NT2/D1 (cell line): ENCODE data around the gene MOGAT3.
A peak's percentile ranks its signal among the peaks of the same experiment; 100 is the strongest.

Source experiments
- DNase-seq: peaks from one replicate; pipeline ENCODE4 v3.0.0-alpha.2; 2011; ENCODE audit warnings: low read depth, low spot score
- H3K27me3 ChIP-seq: 2 replicates; pipeline ENCODE4 v1.6.0; 2011; ENCODE audit warnings: mild to moderate bottlenecking; ENCODE audit not compliant: insufficient read length, insufficient read depth
- H3K36me3 ChIP-seq: 2 replicates; pipeline ENCODE4 v1.6.1; 2011; ENCODE audit warnings: mild to moderate bottlenecking, low read length, mixed read lengths; ENCODE audit not compliant: insufficient read depth, insufficient read length
- H3K4me1 ChIP-seq: 2 replicates; pipeline ENCODE4 v1.5.1; 2011; ENCODE audit not compliant: insufficient read depth, insufficient read length
- H3K4me3 ChIP-seq: 2 replicates; pipeline ENCODE4 v1.5.1; 2011; ENCODE audit warnings: low read depth; ENCODE audit not compliant: insufficient read length
- H3K9ac ChIP-seq: 2 replicates; pipeline ENCODE4 v1.6.0; 2011; ENCODE audit warnings: low read depth; ENCODE audit not compliant: insufficient read length
- H3K9me3 ChIP-seq: 2 replicates; pipeline ENCODE4 v1.5.1; 2011; ENCODE audit warnings: mild to moderate bottlenecking, low read length; ENCODE audit not compliant: insufficient read depth
- SUZ12 ChIP-seq: IDR thresholded peaks from 2 replicates; pipeline ENCODE4 v1.6.1; 2011; ENCODE audit not compliant: insufficient read length, insufficient read depth; ENCODE audit errors: extremely low read depth
- YY1 ChIP-seq: IDR thresholded peaks from 2 replicates; pipeline ENCODE4 v1.6.1; 2011; ENCODE audit not compliant: insufficient read length, insufficient read depth
- ZNF274 ChIP-seq: IDR thresholded peaks from 2 replicates; pipeline ENCODE4 v1.6.1; 2011; ENCODE audit warnings: mild to moderate bottlenecking, low read depth, low read length

The MOGAT3 gene

DNA sequence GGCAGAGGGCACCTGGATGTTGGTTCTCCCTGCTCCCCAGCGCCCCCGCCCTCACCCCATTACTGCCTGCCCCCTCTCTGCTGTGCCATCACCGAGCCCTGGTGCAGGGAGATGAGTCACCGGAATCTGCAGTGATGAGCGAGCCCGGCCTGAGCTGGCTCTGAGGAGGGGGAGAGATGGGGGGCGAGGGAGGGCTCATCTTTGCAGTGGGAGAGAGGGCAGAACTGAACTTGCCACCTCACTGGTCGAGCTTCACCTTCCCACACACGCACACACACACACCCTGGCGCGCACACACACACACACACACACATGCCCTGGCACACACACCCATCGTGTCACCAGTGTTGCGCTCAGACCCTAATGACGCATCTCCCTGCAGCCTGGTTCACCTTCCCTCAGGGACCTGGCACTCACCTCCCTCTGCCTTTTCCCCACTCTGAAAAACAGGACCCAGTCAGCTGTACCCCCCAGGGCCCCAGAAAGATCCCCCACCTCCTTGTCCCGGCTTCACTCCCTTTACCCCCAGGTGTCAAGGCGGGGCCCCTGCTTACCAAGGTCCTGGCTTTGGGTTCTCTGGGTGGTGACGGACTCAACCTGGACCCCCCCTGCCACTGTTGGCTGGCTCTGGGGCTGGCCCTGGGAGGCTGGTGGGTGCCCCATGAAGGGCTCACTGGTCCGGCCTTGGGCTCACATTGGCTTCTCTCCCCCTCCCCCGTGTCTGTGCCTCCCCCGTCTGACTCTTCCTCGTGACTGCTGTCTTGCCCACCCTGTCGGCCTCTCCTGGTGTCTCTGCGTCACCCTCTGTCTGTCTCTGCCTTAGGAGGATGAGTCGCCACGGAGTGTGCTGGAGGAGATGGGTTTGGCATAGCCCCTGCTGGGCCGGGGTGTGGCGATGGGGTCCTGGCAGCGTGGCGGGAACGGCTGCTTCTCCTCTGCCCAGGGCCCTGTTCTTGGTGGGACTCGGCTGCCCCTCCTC lies 40.9 kb downstream of the MOGAT3 start:
- peaks cover 16% of the 10 kb centered on the region for H3K4me1 ChIP-seq

GRCh38 chr7:101156866-101157589 lies 43.8 kb downstream of the MOGAT3 start:
- Histone ChIP-seq H3K9me3 (peaks cover 6% of the 10 kb centered on the region; the same call in 1 of the 2 replicates), H3K4me1 (peaks cover 13% of the 10 kb centered on the region), H3K36me3 (peaks cover 36% of the 10 kb centered on the region), H3K9ac (no peak overlapping the region), H3K27me3 (no peaks in the 10 kb centered on the region), H3K4me3 (no peak overlapping the region)
- TF ChIP-seq ZNF274 = no peak
- TF ChIP-seq SUZ12 = no peak
- no peak for TF ChIP-seq YY1
- DNase-seq = no peak

More for the DNA sequence above, 40.9 kb downstream of the MOGAT3 start:
- DNase-seq = no peak
- Histone ChIP-seq H3K27me3 (peaks cover 3% of the 10 kb centered on the region), H3K9ac (peak overlapping the region; percentile 42), H3K9me3 (no peaks in the 10 kb centered on the region), H3K4me3 (no peak overlapping the region), H3K36me3 (peaks cover 36% of the 10 kb centered on the region)
- no peak for TF ChIP-seq SUZ12
- TF ChIP-seq YY1 = no peak
- no peak for TF ChIP-seq ZNF274

DNA sequence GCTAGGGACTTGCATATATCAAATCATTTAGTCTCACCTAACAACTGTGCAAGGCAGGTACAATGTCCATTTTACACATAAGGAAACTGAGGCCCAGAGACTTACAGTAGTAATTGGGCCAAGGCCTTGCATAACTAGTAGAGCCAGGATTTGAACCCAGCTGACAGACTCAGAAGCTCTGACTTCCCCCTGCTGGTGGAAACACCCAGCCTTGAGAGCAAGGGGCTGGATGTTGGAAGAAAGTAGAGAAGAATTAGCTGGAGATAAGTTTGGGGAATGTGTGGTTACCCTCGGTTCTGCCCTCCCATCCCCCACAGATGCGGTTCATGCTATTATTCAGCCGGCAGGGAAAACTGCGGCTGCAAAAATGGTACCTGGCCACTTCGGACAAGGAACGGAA lies 44.6 kb downstream of the MOGAT3 start:
- Histone ChIP-seq H3K4me1 (peaks cover 12% of the 10 kb centered on the region), H3K9me3 (peaks cover 6% of the 10 kb centered on the region; the same call in 1 of the 2 replicates), H3K27me3 (no peaks in the 10 kb centered on the region), H3K4me3 (no peak overlapping the region), H3K36me3 (peaks cover 36% of the 10 kb centered on the region), H3K9ac (peak overlapping the region; percentile 32)
- TF ChIP-seq SUZ12 (no peak), ZNF274 (no peak), YY1 (no peak)
- no peak for DNase-seq

- Histone ChIP-seq H3K9me3 (peaks cover 6% of the 10 kb centered on the region; the same call in 1 of the 2 replicates), H3K27me3 (no peaks in the 10 kb centered on the region), H3K9ac (peak overlapping the region; percentile 81), H3K36me3 (peaks cover 34% of the 10 kb centered on the region), H3K4me3 (peak overlapping the region; percentile 57), H3K4me1 (peaks cover 10% of the 10 kb centered on the region)
- no peak for DNase-seq
- no peak for TF ChIP-seq YY1
- TF ChIP-seq SUZ12 = no peak
- no peak for TF ChIP-seq ZNF274
Observed at GRCh38 chr7:101155303-101155702, 45.5 kb downstream of the MOGAT3 start.

GRCh38 chr7:101154693-101155102 lies 46.1 kb downstream of the MOGAT3 start:
- no peak for TF ChIP-seq SUZ12
- TF ChIP-seq ZNF274 = no peak
- TF ChIP-seq YY1 = no peak
- peaks cover 28% of the 10 kb centered on the region for H3K36me3 ChIP-seq
- peaks cover 4% of the 10 kb centered on the region for H3K4me1 ChIP-seq
- no peak for DNase-seq
- peak overlapping the region; percentile 81 for H3K9ac ChIP-seq
- H3K27me3 ChIP-seq = no peaks in the 10 kb centered on the region
- H3K9me3 ChIP-seq = peaks cover 6% of the 10 kb centered on the region; the same call in 1 of the 2 replicates
- H3K4me3 ChIP-seq = peak overlapping the region; percentile 57

- Histone ChIP-seq H3K9me3 (peaks cover 6% of the 10 kb centered on the region; the same call in 1 of the 2 replicates), H3K27me3 (no peaks in the 10 kb centered on the region), H3K4me3 (peak within 1 kb of the TSS; percentile 57), H3K36me3 (peaks cover 24% of the 10 kb centered on the region), H3K4me1 (peaks cover 2% of the 10 kb centered on the region), H3K9ac (peak within 1 kb of the TSS; percentile 81)
- DNase-seq = peak; percentile 100
- TF ChIP-seq SUZ12 = no peak
- no peak for TF ChIP-seq ZNF274
- no peak for TF ChIP-seq YY1
Observed at GRCh38 chr7:101153969-101154692, 46.7 kb downstream of the MOGAT3 start, which contains the start of gene AP1S1. TSS of gene AP1S1 (plus strand) at chr7:101154476. CDS start at chr7:101154515, 39 bp downstream.
